ENCODE results near the gene SMTNL2. TPM values are rescaled to one million over a fixed set of nuclear protein-coding genes. Genes with fewer than 3 reads are reported as not detected.

Gene SMTNL2
- polyA plus RNA-seq, 1 of the 3 experiments (the other 2 are of a cell fraction) = not detected

DNA sequence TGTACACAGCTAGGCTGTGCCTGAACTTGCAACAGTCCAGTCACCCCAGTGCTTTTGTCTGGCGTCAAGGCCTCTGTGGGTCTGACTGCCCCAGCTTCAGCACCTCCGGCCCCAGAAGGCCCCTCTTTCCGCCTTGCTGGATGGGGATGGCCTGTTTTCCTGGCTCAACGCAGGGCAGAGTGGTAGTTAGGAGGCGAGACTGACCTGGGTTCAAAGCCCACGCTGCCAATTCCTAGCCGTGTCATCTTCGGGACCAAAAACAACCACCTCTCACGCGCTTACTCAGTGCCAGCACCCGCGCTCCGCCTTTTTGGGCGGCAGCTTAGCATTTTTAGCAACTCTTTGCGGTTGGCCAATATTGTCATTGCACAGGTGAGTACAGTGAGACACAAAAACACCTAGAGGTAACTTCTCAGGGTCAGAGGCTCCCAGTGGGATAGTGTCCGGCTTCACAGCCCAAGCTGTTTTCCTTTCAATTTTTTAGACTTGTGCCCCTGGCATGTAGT is 33.7 kb upstream of the SMTNL2 start:
- no peak for DNase-seq
- ChIA-PET CTCF (interaction anchor here (0.8 to 3.5 kb wide), 5 partner anchors 8 to 129 kb away, joined by 3 to 11 read pairs (median 4); no protein-coding TSS in a partner anchor), POLR2A (interaction anchor here (2.2 kb wide), 1 partner anchor 13 kb away, joined by 8 read pairs; no protein-coding TSS in a partner anchor)
- no peak for TF ChIP-seq YY1 (IDR thresholded peaks at IDR 0.05; ENCODE audit: low read depth)
- TF ChIP-seq SMC3 (IDR thresholded peaks at IDR 0.05; ENCODE audit: low read depth, low read length) = no peak
- TF ChIP-seq, protein P1, sequence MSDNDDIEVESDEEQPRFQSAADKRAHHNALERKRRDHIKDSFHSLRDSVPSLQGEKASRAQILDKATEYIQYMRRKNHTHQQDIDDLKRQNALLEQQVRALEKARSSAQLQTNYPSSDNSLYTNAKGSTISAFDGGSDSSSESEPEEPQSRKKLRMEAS (IDR thresholded peaks at IDR 0.05; ENCODE audit: low read depth) = no peak
- TF ChIP-seq MXI1 (IDR thresholded peaks at IDR 0.05; ENCODE audit: low read depth, low read length) = no peak
- no peak for TF ChIP-seq ELF1 (IDR thresholded peaks at IDR 0.05)
- no peak for TF ChIP-seq JUND (IDR thresholded peaks at IDR 0.05)
- no peak for TF ChIP-seq EZH2phosphoT487 (IDR thresholded peaks at IDR 0.05; ENCODE audit: borderline replicate concordance, low read depth)
- TF ChIP-seq CHD2 (IDR thresholded peaks at IDR 0.05; ENCODE audit: low read length, partially characterized antibody) = no peak
- TF ChIP-seq MEF2A (IDR thresholded peaks at IDR 0.05; ENCODE audit: borderline replicate concordance, low read depth) = no peak
- TF ChIP-seq POLR2AphosphoS5 (IDR thresholded peaks at IDR 0.05; ENCODE audit: low read depth, low read length) = no peak
- no peak for TF ChIP-seq FOXJ3 (CRISPR knock-in tag; IDR thresholded peaks at IDR 0.05)
- TF ChIP-seq, protein P2, sequence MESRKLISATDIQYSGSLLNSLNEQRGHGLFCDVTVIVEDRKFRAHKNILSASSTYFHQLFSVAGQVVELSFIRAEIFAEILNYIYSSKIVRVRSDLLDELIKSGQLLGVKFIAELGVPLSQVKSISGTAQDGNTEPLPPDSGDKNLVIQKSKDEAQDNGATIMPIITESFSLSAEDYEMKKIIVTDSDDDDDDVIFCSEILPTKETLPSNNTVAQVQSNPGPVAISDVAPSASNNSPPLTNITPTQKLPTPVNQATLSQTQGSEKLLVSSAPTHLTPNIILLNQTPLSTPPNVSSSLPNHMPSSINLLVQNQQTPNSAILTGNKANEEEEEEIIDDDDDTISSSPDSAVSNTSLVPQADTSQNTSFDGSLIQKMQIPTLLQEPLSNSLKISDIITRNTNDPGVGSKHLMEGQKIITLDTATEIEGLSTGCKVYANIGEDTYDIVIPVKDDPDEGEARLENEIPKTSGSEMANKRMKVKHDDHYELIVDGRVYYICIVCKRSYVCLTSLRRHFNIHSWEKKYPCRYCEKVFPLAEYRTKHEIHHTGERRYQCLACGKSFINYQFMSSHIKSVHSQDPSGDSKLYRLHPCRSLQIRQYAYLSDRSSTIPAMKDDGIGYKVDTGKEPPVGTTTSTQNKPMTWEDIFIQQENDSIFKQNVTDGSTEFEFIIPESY (IDR thresholded peaks at IDR 0.05; ENCODE audit: borderline replicate concordance, low read depth) = no peak
- no peak for TF ChIP-seq GATA2 (CRISPR knock-in tag; IDR thresholded peaks at IDR 0.05)
- TF ChIP-seq GABPA (IDR thresholded peaks at IDR 0.05; ENCODE audit: low read depth) = no peak
- no peak for TF ChIP-seq TAF1 (IDR thresholded peaks at IDR 0.05; ENCODE audit: borderline replicate concordance, low read depth, low read length)
- TF ChIP-seq, protein P3, sequence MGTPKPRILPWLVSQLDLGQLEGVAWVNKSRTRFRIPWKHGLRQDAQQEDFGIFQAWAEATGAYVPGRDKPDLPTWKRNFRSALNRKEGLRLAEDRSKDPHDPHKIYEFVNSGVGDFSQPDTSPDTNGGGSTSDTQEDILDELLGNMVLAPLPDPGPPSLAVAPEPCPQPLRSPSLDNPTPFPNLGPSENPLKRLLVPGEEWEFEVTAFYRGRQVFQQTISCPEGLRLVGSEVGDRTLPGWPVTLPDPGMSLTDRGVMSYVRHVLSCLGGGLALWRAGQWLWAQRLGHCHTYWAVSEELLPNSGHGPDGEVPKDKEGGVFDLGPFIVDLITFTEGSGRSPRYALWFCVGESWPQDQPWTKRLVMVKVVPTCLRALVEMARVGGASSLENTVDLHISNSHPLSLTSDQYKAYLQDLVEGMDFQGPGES (IDR thresholded peaks at IDR 0.05; ENCODE audit: low read depth, low read length) = no peak
- TF ChIP-seq RFX5 (IDR thresholded peaks at IDR 0.05; ENCODE audit: low read length) = no peak
- TF ChIP-seq FOXM1 (IDR thresholded peaks at IDR 0.05; ENCODE audit: low read depth) = no peak
- TF ChIP-seq TCF12 (IDR thresholded peaks at IDR 0.05) = no peak
- Histone ChIP-seq H3F3A (replicated peaks; ENCODE audit: insufficient read depth) (peaks cover 3% of the 10 kb centered on the region), H3K4me3 (ENCODE audit: low read depth in 2 of 2, low read length in 1 of 2) (no peak overlapping the region), H3K4me2 (no peak overlapping the region), H3K9me3 (no peaks in the 10 kb centered on the region), H3K9ac (no peak overlapping the region), H3K27me3 (ENCODE audit: insufficient read depth) (no peaks in the 10 kb centered on the region), H3K4me1 (ENCODE audit: control insufficient read depth in 1 of 2, insufficient read depth in 2 of 2, low read depth in 1 of 2, low read length in 1 of 2) (peaks cover 7 to 12% of the 10 kb centered on the region in 2 experiments; a peak in 1 of 4 replicates), H3K79me2 (ENCODE audit: insufficient read depth) (peaks cover 31% of the 10 kb centered on the region), H2AFZ (ENCODE audit: low read depth) (no peak overlapping the region), H3K36me3 (replicated peaks in 1 of 2; ENCODE audit: control insufficient read depth in 1 of 2, insufficient read depth in 2 of 2, low read length in 1 of 2) (peaks cover 26 to 69% of the 10 kb centered on the region in 2 experiments), H3K9me2 (no peaks in the 10 kb centered on the region), H4K20me1 (ENCODE audit: insufficient read depth) (no peaks in the 10 kb centered on the region), H3K27ac (ENCODE audit: low read depth in 2 of 2, low read length in 1 of 2) (no peak overlapping the region)
- 96% methylated on average over 12 of the region's 16 CpGs for WGBS (ENCODE audit: low lambda C conversion rate)

All from SK-N-SH (cell line).